NB4 (cell line): ENCODE results near the gene SLX9.

Experiments
- CTCF ChIP-seq: IDR thresholded peaks from one replicate; pipeline ENCODE4 v1.5.1; 2012; ENCODE audit warnings: low read depth, low read length
- POLR2A ChIP-seq: IDR thresholded peaks from 2 replicates; pipeline ENCODE4 v1.6.1; 2011; ENCODE audit warnings: mild to moderate bottlenecking; ENCODE audit not compliant: insufficient read length; ENCODE audit errors: extremely low read depth
- TF ChIP-seq, protein P1 (sequence below): IDR thresholded peaks from 2 replicates; pipeline ENCODE4 v1.6.1; 2011; ENCODE audit warnings: low read depth, low read length

DNA sequence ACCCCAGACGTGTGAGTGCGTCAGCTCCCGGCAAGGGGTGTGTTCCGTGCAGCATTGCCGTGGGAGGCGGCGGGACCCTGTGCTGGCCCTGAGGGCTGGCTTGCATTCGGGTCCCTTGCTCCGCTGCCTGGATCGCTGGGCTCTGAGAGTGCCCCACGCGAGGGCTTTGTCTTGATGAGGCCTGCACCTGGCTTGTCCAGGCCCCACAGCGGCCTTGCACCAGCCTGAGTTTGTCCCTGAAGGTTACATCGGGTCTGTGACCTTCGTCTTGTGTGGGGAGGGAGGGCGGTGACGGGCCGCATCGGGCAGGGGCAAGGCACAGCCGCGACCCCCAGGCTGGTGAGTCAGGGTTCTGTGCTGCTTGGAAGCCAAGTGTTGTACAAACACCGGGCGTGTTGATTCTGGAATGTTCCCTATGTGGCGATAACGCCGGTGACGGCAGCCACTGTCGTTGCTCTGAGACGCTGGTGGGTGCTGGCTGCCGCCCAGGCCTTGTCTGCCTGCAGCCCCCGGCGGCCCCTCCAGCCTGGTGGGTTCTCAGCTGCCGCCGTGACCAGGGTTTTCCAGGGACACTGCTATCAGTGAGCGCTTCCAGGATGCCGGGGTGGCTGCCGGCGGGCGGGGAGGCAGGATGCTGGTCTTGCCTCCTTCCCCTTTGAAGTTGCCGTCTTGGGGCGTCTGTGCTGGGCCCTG lies 42.9 kb downstream of the SLX9 start:
- TF ChIP-seq CTCF, result no peak
- TF ChIP-seq POLR2A, result no peak
- TF ChIP-seq, protein P1, sequence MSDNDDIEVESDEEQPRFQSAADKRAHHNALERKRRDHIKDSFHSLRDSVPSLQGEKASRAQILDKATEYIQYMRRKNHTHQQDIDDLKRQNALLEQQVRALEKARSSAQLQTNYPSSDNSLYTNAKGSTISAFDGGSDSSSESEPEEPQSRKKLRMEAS, result no peak
